GM21367 (cell line): ENCODE measurements around the gene EIF4G3.
"Not testable (repeated sequence)": the region's sequence is repeated elsewhere in the genome, so short reads cannot be mapped to it uniquely, and the experiment has no call there.

Experiments
- ATAC-seq: cut with Tn5 transposase; IDR thresholded peaks from one replicate; pipeline ENCODE4 v1.9.1; 2021; ENCODE audit not compliant: unreplicated experiment

The EIF4G3 gene

GRCh38 chr1:21176586-21177555, at the start of gene EIF4G3:
Gene EIF4G3 (minus strand): TSS chr1:21176897. CDS start chr1:21002742, 174,155 bp downstream.
- peak; percentile 89 for ATAC-seq

GRCh38 chr1:21225065-21225464, 48.4 kb upstream of the EIF4G3 start:
- ATAC-seq: no peak

- ATAC-seq: no peak
Measured at GRCh38 chr1:21220815-21221214, 44.1 kb upstream of the EIF4G3 start.

- ATAC-seq: no peak
Measured at GRCh38 chr1:21219674-21220073, 43.0 kb upstream of the EIF4G3 start.

GRCh38 chr1:21217812-21218596, 41.3 kb upstream of the EIF4G3 start:
- no peak for ATAC-seq

GRCh38 chr1:21216835-21217811, 40.4 kb upstream of the EIF4G3 start:
- ATAC-seq: no peak

- no peak for ATAC-seq
Measured at GRCh38 chr1:21212126-21212525, 35.4 kb upstream of the EIF4G3 start.

- not testable (repeated sequence) for ATAC-seq
Measured at GRCh38 chr1:21208137-21208700, 31.5 kb upstream of the EIF4G3 start.

GRCh38 chr1:21206117-21206516, 29.4 kb upstream of the EIF4G3 start:
- ATAC-seq: no peak

GRCh38 chr1:21205416-21205815, 28.7 kb upstream of the EIF4G3 start:
- no peak for ATAC-seq

GRCh38 chr1:21201650-21202049, 25.0 kb upstream of the EIF4G3 start:
- ATAC-seq: no peak

- ATAC-seq: not testable (repeated sequence)
Measured at GRCh38 chr1:21201238-21201637, 24.5 kb upstream of the EIF4G3 start.

GRCh38 chr1:21200767-21201166, 24.1 kb upstream of the EIF4G3 start:
- ATAC-seq: no peak

- no peak for ATAC-seq
Measured at GRCh38 chr1:21198929-21199328, 22.2 kb upstream of the EIF4G3 start.

GRCh38 chr1:21192871-21193270, 16.2 kb upstream of the EIF4G3 start:
- ATAC-seq: no peak

GRCh38 chr1:21192284-21192683, 15.6 kb upstream of the EIF4G3 start:
- no peak for ATAC-seq

GRCh38 chr1:21190771-21191170, 14.1 kb upstream of the EIF4G3 start:
- ATAC-seq: not testable (repeated sequence)

GRCh38 chr1:21189906-21190500, 13.3 kb upstream of the EIF4G3 start:
- no peak for ATAC-seq

- ATAC-seq: no peak
Measured at GRCh38 chr1:21189421-21189820, 12.7 kb upstream of the EIF4G3 start.

- ATAC-seq: no peak
Measured at GRCh38 chr1:21188235-21188634, 11.5 kb upstream of the EIF4G3 start.
